Activated naive CD8-positive, alpha-beta T cell (primary cell): Measurements from ENCODE around the gene PFKL.

Experiments used
- H3K27ac Mint-ChIP-seq: one replicate; pipeline ENCODE4 v1.8.0; 2021; ENCODE audit warnings: mixed read lengths
- H3K27me3 Mint-ChIP-seq: one replicate; pipeline ENCODE4 v1.8.0; 2021; ENCODE audit warnings: mixed read lengths
- H3K36me3 Mint-ChIP-seq: one replicate; pipeline ENCODE4 v1.8.0; 2021; ENCODE audit warnings: mixed read lengths
- H3K4me1 Mint-ChIP-seq: one replicate; pipeline ENCODE4 v1.8.0; 2021; ENCODE audit warnings: low read depth, mixed read lengths
- H3K4me3 Mint-ChIP-seq: one replicate; pipeline ENCODE4 v1.8.0; 2021; ENCODE audit warnings: mild to moderate bottlenecking, mixed read lengths
- H3K9me3 Mint-ChIP-seq: one replicate; pipeline ENCODE4 v1.8.0; 2021; ENCODE audit warnings: low read depth, mixed read lengths

The PFKL gene

DNA sequence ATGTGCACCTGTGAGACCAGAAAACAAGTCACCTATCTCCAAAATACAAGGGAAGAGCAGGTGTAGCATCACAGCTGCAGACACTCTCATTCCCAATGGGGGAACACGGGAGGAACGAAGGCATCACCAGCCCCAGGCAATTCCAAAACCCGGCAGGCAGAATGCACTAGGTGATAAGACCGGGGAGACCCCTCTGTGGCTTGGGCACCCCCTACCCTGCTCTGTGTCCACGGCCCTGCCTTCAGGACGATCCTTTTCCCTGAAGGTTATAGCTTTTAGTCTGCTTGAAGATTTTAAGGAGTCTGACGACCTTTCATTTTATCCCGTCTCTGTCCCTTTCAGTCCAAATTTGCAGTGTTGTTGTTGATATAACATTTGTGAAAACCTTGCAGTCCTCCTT is 72.8 kb downstream of the PFKL start:
- peaks cover 4% of the 10 kb centered on the region for H3K36me3 Mint-ChIP-seq

DNA sequence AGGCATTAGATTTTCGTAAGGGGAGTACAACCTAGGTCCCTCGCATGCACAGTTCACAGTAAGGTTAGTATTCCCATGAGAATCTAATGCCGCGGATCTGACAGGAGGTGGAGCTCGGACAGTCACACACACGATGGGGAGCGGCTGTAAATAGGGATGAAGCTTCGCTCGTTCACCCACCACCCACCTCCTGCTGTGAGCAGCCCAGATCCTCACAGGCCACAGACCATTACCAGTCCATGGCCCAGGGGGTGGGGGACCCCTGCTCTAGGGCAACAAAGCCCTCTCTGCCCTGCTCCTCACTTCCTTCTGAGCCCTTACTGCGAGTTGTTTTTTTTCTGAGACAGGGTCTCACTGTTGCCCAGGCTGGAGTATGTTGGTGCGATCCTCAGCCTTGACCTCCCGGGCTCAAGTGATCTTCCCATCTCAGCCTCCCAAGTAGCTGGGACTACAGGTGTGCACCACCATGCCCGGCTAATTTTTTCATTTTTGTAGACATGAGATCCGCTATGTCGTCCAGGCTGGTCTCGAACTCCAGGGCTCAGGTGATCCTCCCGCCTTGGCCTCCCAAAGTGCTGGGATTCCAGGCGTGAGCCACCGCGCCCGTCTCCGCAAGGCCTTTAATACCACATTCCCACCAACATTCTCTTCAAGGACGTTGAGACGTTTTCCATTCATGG is 74.9 kb downstream of the PFKL start:
- Mint-ChIP-seq H3K4me1 (peaks cover 24% of the 10 kb centered on the region), H3K27me3 (no peaks in the 10 kb centered on the region), H3K4me3 (peak overlapping the region; percentile 54), H3K36me3 (peaks cover 4% of the 10 kb centered on the region), H3K9me3 (no peaks in the 10 kb centered on the region), H3K27ac (peak overlapping the region; percentile 61)

More for the DNA sequence above, 72.8 kb downstream of the PFKL start:
- no peaks in the 10 kb centered on the region for H3K27me3 Mint-ChIP-seq
- no peak overlapping the region for H3K27ac Mint-ChIP-seq
- H3K4me3 Mint-ChIP-seq, result no peak overlapping the region
- H3K4me1 Mint-ChIP-seq, result peaks cover 24% of the 10 kb centered on the region
- no peaks in the 10 kb centered on the region for H3K9me3 Mint-ChIP-seq

DNA sequence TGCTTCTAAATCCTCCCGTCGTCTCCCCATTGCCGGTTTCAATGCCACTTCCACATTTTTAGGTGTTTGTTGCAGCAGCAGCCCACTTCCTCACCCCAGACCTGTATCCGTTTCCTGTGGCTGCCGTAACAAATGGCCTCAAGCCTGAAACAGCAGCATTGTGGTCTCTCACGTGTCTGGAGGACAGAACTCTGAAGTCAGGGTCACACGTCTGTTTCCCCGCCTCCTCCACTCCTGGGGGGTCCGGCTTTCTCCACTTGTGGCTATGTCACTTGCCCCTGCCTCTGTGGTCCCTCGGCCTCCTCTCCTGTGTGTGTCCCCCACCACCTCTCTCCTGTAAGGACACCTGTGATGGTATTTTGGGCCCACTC is 75.4 kb downstream of the PFKL start:
- Mint-ChIP-seq H3K4me3 (peak overlapping the region; percentile 54), H3K27ac (peak overlapping the region; percentile 61), H3K36me3 (peaks cover 4% of the 10 kb centered on the region)

DNA sequence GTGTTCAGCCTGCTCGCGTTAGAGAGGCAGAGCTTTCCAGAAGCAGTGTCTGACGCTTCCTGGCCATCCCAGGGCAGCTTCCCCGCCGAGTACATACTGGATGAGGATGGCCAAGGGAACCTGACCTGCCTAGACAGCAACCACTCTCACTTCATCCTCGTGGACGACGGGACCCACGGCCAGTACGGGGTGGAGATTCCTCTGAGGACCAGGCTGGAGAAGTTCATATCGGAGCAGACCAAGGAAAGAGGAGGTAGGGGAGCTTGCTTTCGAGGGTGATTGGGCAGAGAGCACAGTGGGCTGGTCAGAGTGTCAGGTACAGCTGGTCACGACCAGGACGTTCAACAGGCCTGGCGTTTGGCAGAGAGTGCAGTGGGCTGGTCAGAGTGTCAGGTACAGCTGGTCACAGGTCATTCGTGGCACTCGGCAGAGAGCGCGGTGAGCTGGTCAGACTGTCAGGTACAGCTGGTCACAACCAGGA is 75.9 kb downstream of the PFKL start:
- peaks cover 24% of the 10 kb centered on the region for H3K4me1 Mint-ChIP-seq
- H3K27me3 Mint-ChIP-seq, result no peaks in the 10 kb centered on the region
- no peak overlapping the region for H3K27ac Mint-ChIP-seq
- no peak overlapping the region for H3K4me3 Mint-ChIP-seq
- H3K9me3 Mint-ChIP-seq, result no peaks in the 10 kb centered on the region
- H3K36me3 Mint-ChIP-seq, result peaks cover 4% of the 10 kb centered on the region

More for the DNA sequence above, 75.4 kb downstream of the PFKL start:
- no peaks in the 10 kb centered on the region for H3K9me3 Mint-ChIP-seq
- peaks cover 24% of the 10 kb centered on the region for H3K4me1 Mint-ChIP-seq
- H3K27me3 Mint-ChIP-seq, result no peaks in the 10 kb centered on the region

DNA sequence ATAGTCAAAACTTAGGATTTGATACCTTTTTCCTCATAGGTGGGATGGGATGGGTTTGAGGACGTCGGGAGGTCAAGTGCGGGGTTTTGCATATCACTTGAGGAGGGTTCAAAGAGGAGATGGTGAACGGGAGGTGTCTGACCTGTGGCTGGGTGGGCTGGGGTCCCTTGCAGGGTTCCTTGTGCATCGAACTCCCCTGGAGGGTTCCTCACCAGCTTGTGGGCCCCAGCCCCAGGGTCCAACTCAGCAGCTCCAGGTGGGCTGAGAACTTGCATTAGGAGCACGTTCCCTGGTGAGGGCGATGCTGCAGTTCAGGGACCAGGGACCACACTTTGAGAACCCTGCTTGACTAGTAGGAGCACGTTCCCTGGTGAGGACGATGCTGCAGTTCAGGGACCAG is 76.8 kb downstream of the PFKL start:
- no peaks in the 10 kb centered on the region for H3K27me3 Mint-ChIP-seq
- peaks cover 24% of the 10 kb centered on the region for H3K4me1 Mint-ChIP-seq

More for the DNA sequence above, 76.8 kb downstream of the PFKL start:
- Mint-ChIP-seq H3K4me3 (no peak overlapping the region), H3K27ac (no peak overlapping the region), H3K9me3 (no peaks in the 10 kb centered on the region), H3K36me3 (peaks cover 2% of the 10 kb centered on the region)
